Stimulated activated CD4-positive, alpha-beta T cell treated with anti-CD3 and anti-CD28 coated beads, TNF-alpha, amount 100 ng/mL, for 48 hours (primary cell): ENCODE measurements around the gene PTPRT.

Experiments
- DNase-seq, 3 donors: peaks; one replicate each; pipeline ENCODE4 v3.0.0-alpha.2; 2020; ENCODE audit warnings: low read depth in 3 of 3

The PTPRT gene

GRCh38 chr20:42067596-42067995 is 1122.1 kb downstream of the PTPRT start:
- no peak for DNase-seq

GRCh38 chr20:42067174-42067573 is 1122.5 kb downstream of the PTPRT start:
- no peak for DNase-seq

- no peak for DNase-seq
Observed at GRCh38 chr20:42063141-42063540, 1126.6 kb downstream of the PTPRT start.

- no peak for DNase-seq
Observed at GRCh38 chr20:42053350-42053749, 1136.4 kb downstream of the PTPRT start.

- DNase-seq = no peak
Observed at GRCh38 chr20:42051921-42052320, 1137.8 kb downstream of the PTPRT start.

DNA sequence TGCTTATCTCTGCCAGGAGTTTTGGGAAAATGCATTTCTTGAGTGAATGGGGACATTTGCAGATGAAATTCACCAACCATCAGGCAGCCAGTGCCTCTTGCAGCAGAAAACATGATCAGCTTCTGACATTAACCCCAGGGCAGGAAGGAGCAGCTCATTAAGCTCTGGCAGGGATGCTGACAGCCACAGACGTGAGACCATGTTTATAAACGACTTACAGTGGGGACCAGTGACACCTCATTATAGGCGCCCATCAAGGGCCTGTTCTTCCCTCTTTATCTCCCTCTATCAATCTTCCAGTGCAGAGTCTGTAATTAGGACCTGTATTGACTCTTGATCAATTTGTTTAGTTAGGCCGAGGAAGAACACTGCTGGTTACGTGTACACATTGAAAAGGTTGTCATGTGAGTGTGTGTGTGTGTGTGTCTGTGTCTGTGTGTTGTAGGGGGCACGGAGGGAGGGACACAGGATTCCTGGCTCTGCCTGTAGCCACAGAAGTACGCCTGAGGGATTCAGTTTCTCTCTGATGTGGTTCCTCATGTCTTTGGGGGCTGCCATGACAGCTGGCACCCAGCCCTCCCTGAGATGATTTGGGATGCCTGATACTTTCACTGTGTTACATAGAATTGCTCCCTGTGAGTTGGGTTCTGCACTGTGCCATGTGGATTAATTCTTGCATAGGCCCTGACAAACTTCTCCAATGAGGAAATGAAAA is 1143.2 kb downstream of the PTPRT start:
- no peak for DNase-seq

DNA sequence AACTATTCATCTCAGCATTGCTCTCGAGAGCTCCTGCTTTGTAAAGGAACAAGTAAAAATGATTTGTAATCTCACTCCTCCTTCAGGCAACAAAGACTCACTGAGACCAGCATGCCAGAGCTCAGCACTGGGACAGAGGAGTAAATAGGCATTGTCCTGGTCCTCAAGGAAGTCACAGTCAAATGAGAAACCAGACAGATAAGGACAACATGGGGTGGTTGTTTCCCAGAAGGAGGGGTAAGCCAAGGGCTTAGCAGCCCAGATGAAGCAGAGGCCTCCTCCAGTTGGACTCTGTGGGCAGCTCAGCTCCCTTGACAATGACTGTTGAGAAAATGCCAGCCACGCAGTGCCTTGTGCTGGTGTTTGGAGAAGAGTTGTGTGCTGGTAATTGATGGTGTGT is 1145.8 kb downstream of the PTPRT start:
- no peak for DNase-seq

DNA sequence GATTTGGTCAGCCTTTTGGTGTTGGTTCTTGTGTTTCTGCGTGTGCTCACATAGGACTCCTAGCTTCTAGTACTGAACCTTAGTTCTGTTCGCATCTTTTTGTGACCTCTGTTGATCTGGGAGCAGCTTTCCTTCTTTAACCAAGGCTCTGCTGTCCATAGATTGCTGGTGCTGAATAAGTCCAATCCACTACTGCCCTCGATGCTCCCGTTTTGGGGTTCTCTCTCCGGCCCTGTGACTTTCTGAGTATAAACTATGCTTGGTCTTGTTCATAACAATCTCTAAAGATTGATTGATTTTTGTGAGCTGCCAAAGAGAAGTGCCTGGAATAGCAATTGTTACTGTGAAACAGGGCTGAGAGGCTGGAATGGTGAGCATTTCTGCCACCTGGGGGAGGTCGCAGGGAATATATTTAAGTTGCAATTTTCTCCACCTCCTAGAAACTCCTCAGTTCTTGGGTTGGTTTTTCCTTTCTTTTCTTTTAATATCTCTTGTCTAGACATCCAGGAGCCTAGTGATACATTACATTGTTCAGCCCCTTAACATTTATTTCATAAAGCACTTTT is 1148.6 kb downstream of the PTPRT start:
- no peak for DNase-seq

- DNase-seq = no peak
Observed at GRCh38 chr20:42027746-42028268, 1161.9 kb downstream of the PTPRT start.

DNA sequence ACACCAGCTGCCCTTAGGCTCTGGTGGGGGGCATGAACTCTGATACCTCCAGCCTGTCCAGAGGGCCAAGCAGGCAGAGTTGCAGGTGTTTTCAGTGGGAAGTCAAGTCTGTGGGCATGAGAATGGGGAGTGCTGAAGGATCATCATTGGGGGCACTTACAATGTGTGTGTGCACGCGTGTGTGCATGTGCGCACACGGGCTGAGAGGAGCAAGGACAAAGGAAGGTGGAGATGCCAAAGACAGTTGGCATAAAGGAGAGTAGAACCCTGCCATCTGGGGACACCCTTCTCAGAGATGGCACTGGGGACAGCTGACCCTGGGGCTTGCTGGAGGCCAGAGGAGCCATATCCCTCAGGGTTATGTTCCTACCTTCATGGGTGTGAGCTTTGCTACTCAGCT is 1163.1 kb downstream of the PTPRT start:
- no peak for DNase-seq

GRCh38 chr20:42024653-42025052 is 1165.1 kb downstream of the PTPRT start:
- DNase-seq = no peak
